Stimulated activated memory B cell treated with anti-CD40 and anti-IgM and Interleukin-4, amounts not matched to agents 10 μg/mL and 1 μg/mL and 100 μg/mL, for 72 hours (primary cell): ENCODE results near the gene TIGD3.
"Not testable (repeated sequence)": the region's sequence is repeated elsewhere in the genome, so short reads cannot be mapped to it uniquely, and the experiment has no call there.

Source experiments
- ATAC-seq: fragments of 150-1000 bp; cut with Tn5 transposase; 2 replicates; pipeline ENCODE4 v1.10.0; 2021
- H3K27ac Mint-ChIP-seq: one replicate; pipeline ENCODE4 v1.8.0; 2022; ENCODE audit warnings: mild to moderate bottlenecking, mixed read lengths
- H3K27me3 Mint-ChIP-seq: one replicate; pipeline ENCODE4 v1.8.0; 2022; ENCODE audit warnings: mixed read lengths
- H3K36me3 Mint-ChIP-seq: one replicate; pipeline ENCODE4 v1.8.0; 2022; ENCODE audit warnings: mixed read lengths
- H3K4me1 Mint-ChIP-seq: one replicate; pipeline ENCODE4 v1.8.0; 2022; ENCODE audit warnings: mixed read lengths
- H3K4me3 Mint-ChIP-seq: one replicate; pipeline ENCODE4 v1.8.0; 2022; ENCODE audit warnings: mild to moderate bottlenecking, moderate library complexity, mixed read lengths
- H3K9me3 Mint-ChIP-seq: one replicate; pipeline ENCODE4 v1.8.0; 2022; ENCODE audit warnings: mixed read lengths

TIGD3 gene

GRCh38 chr11:65317025-65317786 lies 37.3 kb upstream of the TIGD3 start:
- no peaks in the 10 kb centered on the region for H3K9me3 Mint-ChIP-seq
- H3K4me1 Mint-ChIP-seq: peaks cover 16% of the 10 kb centered on the region
- no peak overlapping the region for H3K4me3 Mint-ChIP-seq
- no peak overlapping the region for H3K27ac Mint-ChIP-seq
- no peak for ATAC-seq
- peaks cover 32% of the 10 kb centered on the region for H3K27me3 Mint-ChIP-seq
- H3K36me3 Mint-ChIP-seq: no peaks in the 10 kb centered on the region

GRCh38 chr11:65320386-65321075 lies 34.0 kb upstream of the TIGD3 start:
- Mint-ChIP-seq H3K9me3 (no peaks in the 10 kb centered on the region), H3K27me3 (peaks cover 28% of the 10 kb centered on the region)
- no peak for ATAC-seq

GRCh38 chr11:65321076-65321475 lies 33.5 kb upstream of the TIGD3 start:
- no peak for ATAC-seq
- peaks cover 2% of the 10 kb centered on the region for H3K4me1 Mint-ChIP-seq

More at GRCh38 chr11:65320386-65321075, 34.0 kb upstream of the TIGD3 start:
- Mint-ChIP-seq H3K4me1 (peaks cover 7% of the 10 kb centered on the region), H3K36me3 (no peaks in the 10 kb centered on the region), H3K4me3 (no peak overlapping the region), H3K27ac (no peak overlapping the region)

GRCh38 chr11:65321828-65322485 lies 32.6 kb upstream of the TIGD3 start:
- no peaks in the 10 kb centered on the region for H3K4me1 Mint-ChIP-seq
- H3K36me3 Mint-ChIP-seq: no peaks in the 10 kb centered on the region
- H3K27ac Mint-ChIP-seq: no peak overlapping the region
- ATAC-seq: no peak
- no peaks in the 10 kb centered on the region for H3K9me3 Mint-ChIP-seq
- H3K27me3 Mint-ChIP-seq: peaks cover 28% of the 10 kb centered on the region
- no peak overlapping the region for H3K4me3 Mint-ChIP-seq

More at GRCh38 chr11:65321076-65321475, 33.5 kb upstream of the TIGD3 start:
- peaks cover 28% of the 10 kb centered on the region for H3K27me3 Mint-ChIP-seq
- no peak overlapping the region for H3K4me3 Mint-ChIP-seq
- no peaks in the 10 kb centered on the region for H3K9me3 Mint-ChIP-seq
- H3K36me3 Mint-ChIP-seq: no peaks in the 10 kb centered on the region
- H3K27ac Mint-ChIP-seq: no peak overlapping the region

GRCh38 chr11:65323813-65324212 lies 30.7 kb upstream of the TIGD3 start:
- Mint-ChIP-seq H3K27ac (no peak overlapping the region), H3K36me3 (no peaks in the 10 kb centered on the region), H3K27me3 (peaks cover 28% of the 10 kb centered on the region), H3K4me3 (no peak overlapping the region), H3K9me3 (no peaks in the 10 kb centered on the region), H3K4me1 (no peaks in the 10 kb centered on the region)
- ATAC-seq: no peak

- Mint-ChIP-seq H3K36me3 (no peaks in the 10 kb centered on the region), H3K27ac (no peak overlapping the region), H3K27me3 (peaks cover 28% of the 10 kb centered on the region), H3K4me1 (peaks cover 11% of the 10 kb centered on the region), H3K9me3 (no peaks in the 10 kb centered on the region), H3K4me3 (no peak overlapping the region)
- no peak for ATAC-seq
Observed at GRCh38 chr11:65325435-65325834, 29.1 kb upstream of the TIGD3 start.

- Mint-ChIP-seq H3K9me3 (no peaks in the 10 kb centered on the region), H3K27me3 (peaks cover 16% of the 10 kb centered on the region), H3K36me3 (no peaks in the 10 kb centered on the region), H3K4me1 (peaks cover 11% of the 10 kb centered on the region), H3K27ac (no peak overlapping the region), H3K4me3 (no peak overlapping the region)
- no peak for ATAC-seq
Observed at GRCh38 chr11:65327021-65327420, 27.5 kb upstream of the TIGD3 start.

GRCh38 chr11:65329478-65329877 lies 25.1 kb upstream of the TIGD3 start:
- peaks cover 13% of the 10 kb centered on the region for H3K4me1 Mint-ChIP-seq
- no peaks in the 10 kb centered on the region for H3K9me3 Mint-ChIP-seq
- H3K27ac Mint-ChIP-seq: peak overlapping the region; percentile 91
- no peaks in the 10 kb centered on the region for H3K27me3 Mint-ChIP-seq
- H3K4me3 Mint-ChIP-seq: peak overlapping the region; percentile 71
- ATAC-seq: no peak
- no peaks in the 10 kb centered on the region for H3K36me3 Mint-ChIP-seq

- peak overlapping the region; percentile 91 for H3K27ac Mint-ChIP-seq
- H3K36me3 Mint-ChIP-seq: no peaks in the 10 kb centered on the region
- peak; percentile 54 for ATAC-seq
- H3K9me3 Mint-ChIP-seq: no peaks in the 10 kb centered on the region
- peak overlapping the region; percentile 71 for H3K4me3 Mint-ChIP-seq
- no peaks in the 10 kb centered on the region for H3K27me3 Mint-ChIP-seq
- H3K4me1 Mint-ChIP-seq: peaks cover 18% of the 10 kb centered on the region
Observed at GRCh38 chr11:65329944-65330403, 24.6 kb upstream of the TIGD3 start.

GRCh38 chr11:65330544-65330943 lies 24.0 kb upstream of the TIGD3 start:
- peaks cover 24% of the 10 kb centered on the region for H3K4me1 Mint-ChIP-seq

GRCh38 chr11:65332591-65332990 lies 22.0 kb upstream of the TIGD3 start:
- H3K36me3 Mint-ChIP-seq, H3K9me3 Mint-ChIP-seq, H3K27me3 Mint-ChIP-seq, H3K27ac Mint-ChIP-seq, H3K4me3 Mint-ChIP-seq, ATAC-seq: not testable (repeated sequence)
- H3K4me1 Mint-ChIP-seq: peaks cover 28% of the 10 kb centered on the region

More at GRCh38 chr11:65330544-65330943, 24.0 kb upstream of the TIGD3 start:
- H3K27ac Mint-ChIP-seq: no peak overlapping the region
- H3K27me3 Mint-ChIP-seq: no peaks in the 10 kb centered on the region
- ATAC-seq: no peak
- H3K36me3 Mint-ChIP-seq: no peaks in the 10 kb centered on the region
- no peaks in the 10 kb centered on the region for H3K9me3 Mint-ChIP-seq
- H3K4me3 Mint-ChIP-seq: no peak overlapping the region

- Mint-ChIP-seq H3K27ac (peak overlapping the region; percentile 89), H3K4me1 (peaks cover 40% of the 10 kb centered on the region), H3K27me3 (no peaks in the 10 kb centered on the region), H3K36me3 (peaks cover 9% of the 10 kb centered on the region), H3K4me3 (peak overlapping the region; percentile 89), H3K9me3 (no peaks in the 10 kb centered on the region)
- ATAC-seq: no peak
Observed at GRCh38 chr11:65334696-65335295, 19.8 kb upstream of the TIGD3 start.

- H3K4me1 Mint-ChIP-seq: peaks cover 37% of the 10 kb centered on the region
- no peak overlapping the region for H3K27ac Mint-ChIP-seq
- no peak overlapping the region for H3K4me3 Mint-ChIP-seq
- no peaks in the 10 kb centered on the region for H3K9me3 Mint-ChIP-seq
- H3K36me3 Mint-ChIP-seq: peaks cover 37% of the 10 kb centered on the region
- ATAC-seq: no peak
- no peaks in the 10 kb centered on the region for H3K27me3 Mint-ChIP-seq
Observed at GRCh38 chr11:65338676-65339075, 15.9 kb upstream of the TIGD3 start.

- ATAC-seq: no peak
- peak overlapping the region; percentile 48 for H3K27ac Mint-ChIP-seq
- H3K4me3 Mint-ChIP-seq: no peak overlapping the region
- H3K27me3 Mint-ChIP-seq: no peaks in the 10 kb centered on the region
- H3K4me1 Mint-ChIP-seq: peaks cover 27% of the 10 kb centered on the region
- peaks cover 52% of the 10 kb centered on the region for H3K36me3 Mint-ChIP-seq
- H3K9me3 Mint-ChIP-seq: no peaks in the 10 kb centered on the region
Observed at GRCh38 chr11:65340226-65340625, 14.3 kb upstream of the TIGD3 start.

- no peaks in the 10 kb centered on the region for H3K9me3 Mint-ChIP-seq
- ATAC-seq: no peak
- no peak overlapping the region for H3K27ac Mint-ChIP-seq
- H3K36me3 Mint-ChIP-seq: peaks cover 68% of the 10 kb centered on the region
- H3K4me1 Mint-ChIP-seq: peaks cover 19% of the 10 kb centered on the region
- H3K27me3 Mint-ChIP-seq: no peaks in the 10 kb centered on the region
- H3K4me3 Mint-ChIP-seq: no peak overlapping the region
Observed at GRCh38 chr11:65341856-65342255, 12.7 kb upstream of the TIGD3 start.
